K562 treated with DMSO at 1 percent for 48 hours (cell line): ENCODE measurements around the gene LINC00237. TPM values are rescaled to one million over a fixed set of nuclear protein-coding genes. Genes with fewer than 3 reads are reported as not detected.

Experiments used
- total RNA-seq: library from RNA; unstranded; fragments of 300-600 nt; gene quantifications from 2 replicates; pipeline ENCODE4 v1.2.3, GENCODE V29; 2022; ENCODE audit warnings: low replicate concordance; ENCODE audit errors: extremely low read depth

The LINC00237 gene
- not detected in 2 replicates for total RNA-seq

GRCh38 chr20:21106171-21107017, at the start of gene LINC00237:
TSS of gene LINC00237 (minus strand) at chr20:21106358.

GRCh38 chr20:21125849-21126580, 19.9 kb upstream of the LINC00237 start, which contains the start of gene KIZ:
TSS of gene KIZ (plus strand) at chr20:21126082. CDS start at chr20:21126116, 34 bp downstream.

Other genes starting within 250 kb of the LINC00237 start
- not detected in 2 replicates for gene KIZ, start 19.7 kb upstream of the LINC00237 start, total RNA-seq
- gene XRN2, start 197.0 kb upstream of the LINC00237 start, total RNA-seq, result not detected in 2 replicates